ENCODE data around the gene GPATCH8. TPM values are rescaled to one million over a fixed set of nuclear protein-coding genes. Genes with fewer than 3 reads are reported as not detected.

The GPATCH8 gene
- total RNA-seq, 4 donors from 2014 or later: 14.5 to 53.1 (median 31.2) TPM

- Histone ChIP-seq H3K36me3 (no peaks in the 10 kb centered on the region), H3K4me3 (no peak overlapping the region), H3K9me3 (no peaks in the 10 kb centered on the region), H3K27me3 (peaks cover 30% of the 10 kb centered on the region), H3K27ac (no peak overlapping the region), H3K4me1 (peaks cover 1 to 15% (median 11%) of the 10 kb centered on the region in 4 donors)
- TF ChIP-seq EP300 (IDR thresholded peaks at IDR 0.05; ENCODE audit: low read depth): no peak
- TF ChIP-seq CTCF (IDR thresholded peaks at IDR 0.05): no peak
- TF ChIP-seq POLR2AphosphoS5 (IDR thresholded peaks at IDR 0.05): no peak
- TF ChIP-seq POLR2A (IDR thresholded peaks at IDR 0.05): no peak
- in situ Hi-C loops (cut with MboI; ENCODE audit: low pct_ligation_motif_present in 1 of 4, low pct_unique_long_range_greater_than_20kb in 1 of 4, low sequenced_read_pairs in 3 of 4) (loop anchor here in 1 of 4 donors (25.0 kb wide), 1 partner anchor 132 kb away; the partner anchor contains the start of gene GPATCH8), intact Hi-C loops (cut with DNase I; ENCODE audit: low total_unique reads) (no loop called here)
- 70% methylated on average over 9 of the region's 9 CpGs; no CpG with 5 or more reads in 1 of the 2 donors for whole genome bisulfite sequencing, 2 donors (ENCODE audit: low coverage in 1 of 2)
- DNase-seq: no peak
Observed at GRCh38 chr17:44380767-44381166, 122.4 kb downstream of the GPATCH8 start.

GRCh38 chr17:44379887-44380286, 123.3 kb downstream of the GPATCH8 start:
- no peak for DNase-seq
- Histone ChIP-seq H3K4me3 (no peak overlapping the region), H3K4me1 (peaks cover 0 to 6% (median 4%) of the 10 kb centered on the region in 4 donors), H3K36me3 (no peaks in the 10 kb centered on the region), H3K27me3 (peaks cover 21% of the 10 kb centered on the region), H3K27ac (no peak overlapping the region), H3K9me3 (no peaks in the 10 kb centered on the region)
- WGBS, 2 donors (ENCODE audit: low coverage in 1 of 2): 100% methylated on average over 1 of the region's 10 CpGs; no CpG with 5 or more reads in 1 of the 2 donors
- no peak for TF ChIP-seq CTCF (IDR thresholded peaks at IDR 0.05)
- TF ChIP-seq POLR2A (IDR thresholded peaks at IDR 0.05): no peak
- intact Hi-C loops (cut with DNase I; ENCODE audit: low total_unique reads): no loop called here
- in situ Hi-C loops (cut with MboI; ENCODE audit: low pct_ligation_motif_present in 1 of 4, low pct_unique_long_range_greater_than_20kb in 1 of 4, low sequenced_read_pairs in 3 of 4): loop anchor here in 1 of 4 donors (25.0 kb wide), 1 partner anchor 132 kb away; the partner anchor contains the start of gene GPATCH8

GRCh38 chr17:44378171-44378705, 125.0 kb downstream of the GPATCH8 start:
- intact Hi-C loops (cut with DNase I; ENCODE audit: low total_unique reads): no loop called here

GRCh38 chr17:44376779-44377178, 126.4 kb downstream of the GPATCH8 start:
- intact Hi-C loops (cut with DNase I; ENCODE audit: low total_unique reads): no loop called here
- TF ChIP-seq POLR2AphosphoS5 (IDR thresholded peaks at IDR 0.05): no peak
- no peak for TF ChIP-seq CTCF (IDR thresholded peaks at IDR 0.05)
- no peak for TF ChIP-seq EP300 (IDR thresholded peaks at IDR 0.05; ENCODE audit: low read depth)
- no peak for TF ChIP-seq POLR2A (IDR thresholded peaks at IDR 0.05)
- DNase-seq: no peak
- Histone ChIP-seq H3K27me3 (peaks cover 25% of the 10 kb centered on the region), H3K4me1 (peaks cover 0 to 5% (median 0%) of the 10 kb centered on the region in 4 donors), H3K36me3 (no peaks in the 10 kb centered on the region), H3K4me3 (no peak overlapping the region), H3K9me3 (no peaks in the 10 kb centered on the region), H3K27ac (no peak overlapping the region)
- WGBS, 2 donors (ENCODE audit: low coverage in 1 of 2): 86% methylated on average over 12 of the region's 12 CpGs; no CpG with 5 or more reads in 1 of the 2 donors
- in situ Hi-C loops (cut with MboI; ENCODE audit: low pct_ligation_motif_present in 1 of 4, low pct_unique_long_range_greater_than_20kb in 1 of 4, low sequenced_read_pairs in 3 of 4): loop anchor here in 1 of 4 donors (25.0 kb wide), 1 partner anchor 136 kb away; the partner anchor contains the start of gene GPATCH8

More at GRCh38 chr17:44378171-44378705, 125.0 kb downstream of the GPATCH8 start:
- 80 to 85% methylated on average over 4 to 14 of the region's 14 CpGs for WGBS, 2 donors (ENCODE audit: low coverage in 1 of 2)
- no peaks in the 10 kb centered on the region for H3K9me3 ChIP-seq
- no peak for DNase-seq
- no peaks in the 10 kb centered on the region for H3K36me3 ChIP-seq
- H3K4me3 ChIP-seq: no peak overlapping the region
- H3K4me1 ChIP-seq: peaks cover 0 to 5% (median 0%) of the 10 kb centered on the region in 4 donors
- TF ChIP-seq POLR2AphosphoS5 (IDR thresholded peaks at IDR 0.05): no peak
- TF ChIP-seq POLR2A (IDR thresholded peaks at IDR 0.05): no peak
- TF ChIP-seq CTCF (IDR thresholded peaks at IDR 0.05): no peak
- TF ChIP-seq EP300 (IDR thresholded peaks at IDR 0.05; ENCODE audit: low read depth): no peak
- H3K27me3 ChIP-seq: peaks cover 10% of the 10 kb centered on the region
- in situ Hi-C loops (cut with MboI; ENCODE audit: low pct_ligation_motif_present in 1 of 4, low pct_unique_long_range_greater_than_20kb in 1 of 4, low sequenced_read_pairs in 3 of 4): loop anchor here in 1 of 4 donors (25.0 kb wide), 1 partner anchor 134 kb away; the partner anchor contains the start of gene GPATCH8
- H3K27ac ChIP-seq: no peak overlapping the region

Data from transverse colon (tissue), 4 donors.